ENCODE data around the gene ITSN2. TPM values are rescaled to one million over a fixed set of nuclear protein-coding genes. Genes with fewer than 3 reads are reported as not detected.

ITSN2 gene
- total RNA-seq, 1 experiment from 2014 or later: 36.5 TPM

- no peak overlapping the region for H3K27ac Mint-ChIP-seq (ENCODE audit: low read depth, unreplicated experiment)
Observed at GRCh38 chr2:24206714-24207113, 153.6 kb downstream of the ITSN2 start.

GRCh38 chr2:24206242-24206641, 154.1 kb downstream of the ITSN2 start:
- H3K4me3 Mint-ChIP-seq (ENCODE audit: unreplicated experiment): no peak overlapping the region
- no peak for DNase-seq (ENCODE audit: unreplicated experiment)
- TF ChIP-seq CTCF (IDR thresholded peaks at IDR 0.05; ENCODE audit: unreplicated experiment): no peak
- no peaks in the 10 kb centered on the region for H3K4me1 Mint-ChIP-seq (ENCODE audit: insufficient read depth, unreplicated experiment)
- H3K9me3 Mint-ChIP-seq (ENCODE audit: unreplicated experiment): no peaks in the 10 kb centered on the region
- H3K27ac Mint-ChIP-seq (ENCODE audit: low read depth, unreplicated experiment): no peak overlapping the region
- ChIA-PET POLR2A (no interaction called here), CTCF (interaction anchor here (0.6 kb wide), 1 partner anchor 78 kb away, joined by 3 read pairs; no protein-coding TSS in a partner anchor)
- no TSS peak for BruUV-seq (replicated peaks)
- intact Hi-C loops (cut with micrococcal nuclease): no loop called here
- no peaks in the 10 kb centered on the region for H3K27me3 Mint-ChIP-seq (ENCODE audit: insufficient read depth, unreplicated experiment)
- H3K36me3 Mint-ChIP-seq (ENCODE audit: insufficient read depth, unreplicated experiment): peaks cover 44% of the 10 kb centered on the region

More at GRCh38 chr2:24206714-24207113, 153.6 kb downstream of the ITSN2 start:
- no peaks in the 10 kb centered on the region for H3K9me3 Mint-ChIP-seq (ENCODE audit: unreplicated experiment)
- intact Hi-C loops (cut with micrococcal nuclease): no loop called here
- BruUV-seq (replicated peaks): no TSS peak
- no peaks in the 10 kb centered on the region for H3K4me1 Mint-ChIP-seq (ENCODE audit: insufficient read depth, unreplicated experiment)
- no peak for DNase-seq (ENCODE audit: unreplicated experiment)
- POLR2A ChIA-PET: no interaction called here
- CTCF ChIA-PET: no interaction called here
- TF ChIP-seq CTCF (IDR thresholded peaks at IDR 0.05; ENCODE audit: unreplicated experiment): no peak
- no peaks in the 10 kb centered on the region for H3K27me3 Mint-ChIP-seq (ENCODE audit: insufficient read depth, unreplicated experiment)
- no peak overlapping the region for H3K4me3 Mint-ChIP-seq (ENCODE audit: unreplicated experiment)
- H3K36me3 Mint-ChIP-seq (ENCODE audit: insufficient read depth, unreplicated experiment): peaks cover 48% of the 10 kb centered on the region

GRCh38 chr2:24205131-24205530, 155.2 kb downstream of the ITSN2 start:
- intact Hi-C loops (cut with micrococcal nuclease): no loop called here
- Mint-ChIP-seq H3K9me3 (ENCODE audit: unreplicated experiment) (no peaks in the 10 kb centered on the region), H3K36me3 (ENCODE audit: insufficient read depth, unreplicated experiment) (peaks cover 35% of the 10 kb centered on the region), H3K27me3 (ENCODE audit: insufficient read depth, unreplicated experiment) (no peaks in the 10 kb centered on the region), H3K4me1 (ENCODE audit: insufficient read depth, unreplicated experiment) (no peaks in the 10 kb centered on the region), H3K4me3 (ENCODE audit: unreplicated experiment) (no peak overlapping the region), H3K27ac (ENCODE audit: low read depth, unreplicated experiment) (no peak overlapping the region)
- ChIA-PET CTCF (no interaction called here), POLR2A (no interaction called here)
- no peak for DNase-seq (ENCODE audit: unreplicated experiment)
- no TSS peak for BruUV-seq (replicated peaks)
- TF ChIP-seq CTCF (IDR thresholded peaks at IDR 0.05; ENCODE audit: unreplicated experiment): no peak

- no peaks in the 10 kb centered on the region for H3K4me1 Mint-ChIP-seq (ENCODE audit: insufficient read depth, unreplicated experiment)
- intact Hi-C loops (cut with micrococcal nuclease): no loop called here
- no peak overlapping the region for H3K27ac Mint-ChIP-seq (ENCODE audit: low read depth, unreplicated experiment)
- H3K9me3 Mint-ChIP-seq (ENCODE audit: unreplicated experiment): no peaks in the 10 kb centered on the region
- H3K27me3 Mint-ChIP-seq (ENCODE audit: insufficient read depth, unreplicated experiment): no peaks in the 10 kb centered on the region
- H3K4me3 Mint-ChIP-seq (ENCODE audit: unreplicated experiment): no peak overlapping the region
- no TSS peak for BruUV-seq (replicated peaks)
- peaks cover 28% of the 10 kb centered on the region for H3K36me3 Mint-ChIP-seq (ENCODE audit: insufficient read depth, unreplicated experiment)
- no peak for TF ChIP-seq CTCF (IDR thresholded peaks at IDR 0.05; ENCODE audit: unreplicated experiment)
- POLR2A ChIA-PET: no interaction called here
- DNase-seq (ENCODE audit: unreplicated experiment): no peak
- CTCF ChIA-PET: interaction anchor here (0.7 kb wide), 1 partner anchor 111 kb away, joined by 3 read pairs; no protein-coding TSS in a partner anchor
Observed at GRCh38 chr2:24204505-24204904, 155.8 kb downstream of the ITSN2 start.

All from MCF 10A (cell line).